Measurements from ENCODE around the gene ACAP3.

The ACAP3 gene

GRCh38 chr1:1314237-1314586 lies 6.5 kb upstream of the ACAP3 start:
- no peak for DNase-seq

- no peak for DNase-seq
Measured at GRCh38 chr1:1313500-1314236, 5.9 kb upstream of the ACAP3 start.

- DNase-seq: no peak
Measured at GRCh38 chr1:1312450-1313314, 5.0 kb upstream of the ACAP3 start.

GRCh38 chr1:1311107-1312104 lies 3.7 kb upstream of the ACAP3 start:
- no peak for DNase-seq

GRCh38 chr1:1310476-1311053 lies 2.8 kb upstream of the ACAP3 start:
- DNase-seq: no peak

GRCh38 chr1:1310109-1310385 lies 2.3 kb upstream of the ACAP3 start:
- no peak for DNase-seq

- DNase-seq: no peak
Measured at GRCh38 chr1:1309251-1310108, 1.8 kb upstream of the ACAP3 start.

GRCh38 chr1:1308756-1309250 lies 1.1 kb upstream of the ACAP3 start:
- DNase-seq: no peak

- DNase-seq: no peak
Measured at GRCh38 chr1:1307261-1307922, 338 bp downstream of the ACAP3 start.

GRCh38 chr1:1306661-1307260 lies 969 bp downstream of the ACAP3 start:
- no peak for DNase-seq

GRCh38 chr1:1306070-1306660 lies 1.6 kb downstream of the ACAP3 start:
- DNase-seq: peak; percentile 37

GRCh38 chr1:1305300-1306069 lies 2.2 kb downstream of the ACAP3 start:
- peak; percentile 77 for DNase-seq

GRCh38 chr1:1304331-1305299 lies 3.1 kb downstream of the ACAP3 start:
- DNase-seq: peak; percentile 87

GRCh38 chr1:1303736-1304135 lies 4.0 kb downstream of the ACAP3 start:
- no peak for DNase-seq

- DNase-seq: no peak
Measured at GRCh38 chr1:1302951-1303509, 4.7 kb downstream of the ACAP3 start.

- no peak for DNase-seq
Measured at GRCh38 chr1:1302006-1302430, 5.7 kb downstream of the ACAP3 start.

- no peak for DNase-seq
Measured at GRCh38 chr1:1300352-1300739, 7.4 kb downstream of the ACAP3 start.
